ENCODE data around the gene LAMC1.

- TF ChIP-seq CTCF (IDR thresholded peaks at IDR 0.05; ENCODE audit: poor library complexity, severe bottlenecking) (no peak), EZH2 (IDR thresholded peaks at IDR 0.05; ENCODE audit: borderline replicate concordance, insufficient read depth, low read length, poor library complexity, severe bottlenecking) (no peak), POLR2AphosphoS5 (IDR thresholded peaks at IDR 0.05) (no peak), REST (IDR thresholded peaks at IDR 0.05; ENCODE audit: borderline replicate concordance) (no peak)
These were observed 79.9 kb downstream of the LAMC1 start for GRCh38 chr1:183103147-183103546.

Measured in neural cell (in vitro differentiated cells).